ENCODE measurements around the gene BIN1.

DNA sequence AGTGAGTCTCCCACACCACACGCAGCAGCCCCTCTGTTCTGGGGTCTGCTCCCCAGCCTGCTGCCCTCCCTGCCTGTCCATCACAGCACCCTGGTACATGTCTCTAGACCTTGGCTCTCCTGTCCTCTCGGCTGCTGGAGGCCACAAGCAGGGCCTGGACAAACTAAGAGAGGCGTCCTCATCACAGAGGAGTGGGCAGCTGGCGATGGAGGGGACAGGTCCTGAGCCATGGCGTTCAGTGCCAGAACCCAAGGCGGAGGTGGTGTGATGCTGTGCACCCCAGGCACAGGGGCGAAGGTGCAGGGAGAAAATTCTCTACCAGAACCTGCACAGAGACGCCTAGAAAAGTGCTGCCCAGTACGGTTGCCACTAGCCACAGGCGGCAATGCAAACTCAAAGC is 47.4 kb downstream of the BIN1 start:
- TF ChIP-seq, protein P1, sequence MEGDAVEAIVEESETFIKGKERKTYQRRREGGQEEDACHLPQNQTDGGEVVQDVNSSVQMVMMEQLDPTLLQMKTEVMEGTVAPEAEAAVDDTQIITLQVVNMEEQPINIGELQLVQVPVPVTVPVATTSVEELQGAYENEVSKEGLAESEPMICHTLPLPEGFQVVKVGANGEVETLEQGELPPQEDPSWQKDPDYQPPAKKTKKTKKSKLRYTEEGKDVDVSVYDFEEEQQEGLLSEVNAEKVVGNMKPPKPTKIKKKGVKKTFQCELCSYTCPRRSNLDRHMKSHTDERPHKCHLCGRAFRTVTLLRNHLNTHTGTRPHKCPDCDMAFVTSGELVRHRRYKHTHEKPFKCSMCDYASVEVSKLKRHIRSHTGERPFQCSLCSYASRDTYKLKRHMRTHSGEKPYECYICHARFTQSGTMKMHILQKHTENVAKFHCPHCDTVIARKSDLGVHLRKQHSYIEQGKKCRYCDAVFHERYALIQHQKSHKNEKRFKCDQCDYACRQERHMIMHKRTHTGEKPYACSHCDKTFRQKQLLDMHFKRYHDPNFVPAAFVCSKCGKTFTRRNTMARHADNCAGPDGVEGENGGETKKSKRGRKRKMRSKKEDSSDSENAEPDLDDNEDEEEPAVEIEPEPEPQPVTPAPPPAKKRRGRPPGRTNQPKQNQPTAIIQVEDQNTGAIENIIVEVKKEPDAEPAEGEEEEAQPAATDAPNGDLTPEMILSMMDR (IDR thresholded peaks at IDR 0.05): no peak
- no peak for TF ChIP-seq POLR2AphosphoS5 (IDR thresholded peaks at IDR 0.05; ENCODE audit: low read depth, low read length)
- no peak for TF ChIP-seq SIN3A (IDR thresholded peaks at IDR 0.05; ENCODE audit: borderline replicate concordance, insufficient read depth, low read depth, low read length)
- TF ChIP-seq, protein P2, sequence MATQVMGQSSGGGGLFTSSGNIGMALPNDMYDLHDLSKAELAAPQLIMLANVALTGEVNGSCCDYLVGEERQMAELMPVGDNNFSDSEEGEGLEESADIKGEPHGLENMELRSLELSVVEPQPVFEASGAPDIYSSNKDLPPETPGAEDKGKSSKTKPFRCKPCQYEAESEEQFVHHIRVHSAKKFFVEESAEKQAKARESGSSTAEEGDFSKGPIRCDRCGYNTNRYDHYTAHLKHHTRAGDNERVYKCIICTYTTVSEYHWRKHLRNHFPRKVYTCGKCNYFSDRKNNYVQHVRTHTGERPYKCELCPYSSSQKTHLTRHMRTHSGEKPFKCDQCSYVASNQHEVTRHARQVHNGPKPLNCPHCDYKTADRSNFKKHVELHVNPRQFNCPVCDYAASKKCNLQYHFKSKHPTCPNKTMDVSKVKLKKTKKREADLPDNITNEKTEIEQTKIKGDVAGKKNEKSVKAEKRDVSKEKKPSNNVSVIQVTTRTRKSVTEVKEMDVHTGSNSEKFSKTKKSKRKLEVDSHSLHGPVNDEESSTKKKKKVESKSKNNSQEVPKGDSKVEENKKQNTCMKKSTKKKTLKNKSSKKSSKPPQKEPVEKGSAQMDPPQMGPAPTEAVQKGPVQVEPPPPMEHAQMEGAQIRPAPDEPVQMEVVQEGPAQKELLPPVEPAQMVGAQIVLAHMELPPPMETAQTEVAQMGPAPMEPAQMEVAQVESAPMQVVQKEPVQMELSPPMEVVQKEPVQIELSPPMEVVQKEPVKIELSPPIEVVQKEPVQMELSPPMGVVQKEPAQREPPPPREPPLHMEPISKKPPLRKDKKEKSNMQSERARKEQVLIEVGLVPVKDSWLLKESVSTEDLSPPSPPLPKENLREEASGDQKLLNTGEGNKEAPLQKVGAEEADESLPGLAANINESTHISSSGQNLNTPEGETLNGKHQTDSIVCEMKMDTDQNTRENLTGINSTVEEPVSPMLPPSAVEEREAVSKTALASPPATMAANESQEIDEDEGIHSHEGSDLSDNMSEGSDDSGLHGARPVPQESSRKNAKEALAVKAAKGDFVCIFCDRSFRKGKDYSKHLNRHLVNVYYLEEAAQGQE (IDR thresholded peaks at IDR 0.05; ENCODE audit: insufficient read depth in 1 of 2, low read depth in 2 of 2, low read length in 1 of 2): no peak
- TF ChIP-seq TCF7L2 (IDR thresholded peaks at IDR 0.05; ENCODE audit: low read depth, low read length): no peak

Measured in Panc1 (cell line).